Upper lobe of right lung (tissue), 1 donor: ENCODE results near the gene FARP1. TPM values are rescaled to one million over a fixed set of nuclear protein-coding genes. Genes with fewer than 3 reads are reported as not detected.

Source experiments
- ATAC-seq: fragments of 200-7000 bp; cut with Tn5 transposase; one replicate; pipeline ENCODE4 v1.9.1; 2020; ENCODE audit warnings: mild to moderate bottlenecking, moderate library complexity
- DNase-seq: peaks from one replicate; pipeline ENCODE4 v3.0.0-alpha.2; 2020
- H3K27ac ChIP-seq: fragments of 200-600 bp; one replicate; pipeline ENCODE4 v1.8.0; 2022
- H3K27me3 ChIP-seq: fragments of 200-600 bp; one replicate; pipeline ENCODE4 v1.8.0; 2022; ENCODE audit warnings: mild to moderate bottlenecking
- H3K36me3 ChIP-seq: fragments of 200-600 bp; one replicate; pipeline ENCODE4 v1.8.0; 2022
- H3K4me1 ChIP-seq: fragments of 200-600 bp; one replicate; pipeline ENCODE4 v1.8.0; 2022
- H3K4me3 ChIP-seq: fragments of 200-600 bp; one replicate; pipeline ENCODE4 v1.8.0; 2022; ENCODE audit warnings: mild to moderate bottlenecking
- H3K9me3 ChIP-seq: fragments of 200-600 bp; one replicate; pipeline ENCODE4 v1.8.0; 2022
- CTCF ChIP-seq: fragments of 200-600 bp; IDR thresholded peaks from one replicate; pipeline ENCODE4 v1.8.0; 2022; ENCODE audit warnings: antibody characterized with exemption
- intact Hi-C: fragments of 100-400 bp; cut with DNase I; formaldehyde crosslinking; loops from one replicate; pipeline ENCODE4 v1.11.0; 2022
- total RNA-seq: library from RNA; stranded (reverse); fragmentation: NEBNext Ultra II Directional; extraction: Animal tissue kit (Norgen Biotek cat#: 25700); gene quantifications from one replicate; pipeline ENCODE4 v1.2.1, GENCODE V29; 2021
- donor health status: DM: no; HTN: yes; CAD: no; lungs with severe emphysema.

The FARP1 gene
- total RNA-seq, 1 donor from 2014 or later, result 95.9 TPM

DNA sequence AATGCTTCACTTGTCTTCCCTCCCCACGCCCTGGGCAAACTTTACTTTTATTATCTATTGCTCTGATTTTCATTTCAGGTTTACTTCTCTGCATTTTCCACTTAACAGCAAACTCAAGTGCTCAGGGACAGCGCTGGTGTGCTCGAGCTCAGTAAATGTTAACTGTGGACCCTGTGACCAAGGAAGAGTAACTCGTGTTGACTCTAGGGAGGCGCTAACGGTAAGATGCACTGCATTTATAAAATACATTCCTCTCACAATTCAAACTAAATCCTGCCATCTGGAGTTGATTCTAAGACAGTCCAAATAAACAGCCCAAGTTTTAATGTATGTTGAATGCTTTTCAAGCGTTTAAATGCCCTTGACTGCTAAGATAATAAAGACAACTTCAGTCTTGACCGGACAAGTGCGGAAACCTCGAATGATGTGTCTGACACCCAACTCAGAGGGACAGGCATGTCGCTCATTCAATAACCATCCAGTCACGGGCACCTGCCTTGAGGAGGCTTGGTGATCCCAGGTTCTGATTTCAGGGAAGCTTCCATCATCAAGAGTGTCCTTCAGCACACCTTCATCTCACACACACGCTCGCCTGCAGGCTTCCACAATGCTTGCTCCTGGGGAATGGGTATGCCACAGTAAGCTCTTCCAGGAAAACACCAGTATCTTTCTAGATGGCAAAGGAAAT, 340.9 kb downstream of the FARP1 start:
- intact Hi-C loops, result no loop called here
- H3K36me3 ChIP-seq, result peaks cover 7% of the 10 kb centered on the region
- no peak for DNase-seq
- peaks cover 64% of the 10 kb centered on the region for H3K4me1 ChIP-seq
- no peaks in the 10 kb centered on the region for H3K27me3 ChIP-seq
- ATAC-seq, result no peak
- peak overlapping the region; percentile 77 for H3K27ac ChIP-seq
- no peaks in the 10 kb centered on the region for H3K9me3 ChIP-seq
- no peak for TF ChIP-seq CTCF
- no peak overlapping the region for H3K4me3 ChIP-seq

DNA sequence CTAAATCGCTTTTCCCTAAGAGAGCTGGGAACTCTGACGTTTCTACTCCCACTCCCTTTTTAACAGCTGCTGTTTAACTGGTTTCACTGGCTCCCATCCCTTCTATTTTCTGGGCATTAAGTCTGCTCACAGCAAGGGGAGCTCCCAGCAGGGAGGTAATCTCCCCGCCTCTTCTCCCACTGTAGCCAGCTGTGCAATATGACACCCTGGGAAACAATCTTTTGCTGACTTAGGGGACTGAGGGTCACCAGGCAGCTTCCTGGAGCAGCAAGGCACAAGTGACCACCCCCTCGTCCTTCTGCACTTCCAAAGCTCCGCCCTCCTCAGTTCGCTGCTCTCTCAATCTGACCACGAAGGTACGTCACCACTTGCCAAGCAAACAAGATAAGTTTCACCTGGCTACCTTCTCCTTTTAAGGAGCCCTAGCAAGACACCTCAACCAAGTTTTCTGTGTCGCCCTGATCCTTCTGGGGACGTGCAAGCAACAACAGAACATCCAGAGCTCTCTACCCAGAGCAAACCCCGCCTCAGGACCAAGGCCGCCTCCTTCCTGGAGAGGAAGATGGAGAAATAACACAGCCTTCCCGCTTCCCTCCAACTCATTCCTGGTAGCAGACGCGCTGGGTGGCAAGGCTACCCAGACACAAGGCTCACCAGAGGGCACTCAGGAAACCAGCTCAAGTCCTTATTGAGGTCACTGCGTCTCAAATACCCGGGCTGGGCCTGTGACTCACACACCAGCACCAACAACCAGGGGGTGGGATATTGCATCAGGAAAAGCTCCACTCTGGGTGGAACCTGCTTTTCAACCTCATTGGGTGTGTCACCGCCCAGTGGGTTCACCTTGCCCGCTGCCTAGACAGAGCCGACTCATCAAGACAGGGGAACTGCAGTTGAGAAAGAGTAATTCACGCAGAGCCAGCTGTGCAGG, 341.7 kb downstream of the FARP1 start:
- Histone ChIP-seq H3K9me3 (no peaks in the 10 kb centered on the region), H3K4me3 (peak overlapping the region; percentile 6), H3K27me3 (no peaks in the 10 kb centered on the region), H3K27ac (peak overlapping the region; percentile 77), H3K4me1 (peaks cover 63% of the 10 kb centered on the region), H3K36me3 (peaks cover 7% of the 10 kb centered on the region)
- peak; percentile 95 for ATAC-seq
- DNase-seq, result peak; percentile 87
- TF ChIP-seq CTCF, result no peak
- intact Hi-C loops, result no loop called here

- TF ChIP-seq CTCF, result no peak
- H3K27me3 ChIP-seq, result no peaks in the 10 kb centered on the region
- ATAC-seq, result no peak
- H3K4me3 ChIP-seq, result no peak overlapping the region
- intact Hi-C loops, result no loop called here
- peaks cover 58% of the 10 kb centered on the region for H3K4me1 ChIP-seq
- H3K27ac ChIP-seq, result peak overlapping the region; percentile 77
- no peaks in the 10 kb centered on the region for H3K9me3 ChIP-seq
- peaks cover 7% of the 10 kb centered on the region for H3K36me3 ChIP-seq
- no peak for DNase-seq
These were observed 342.7 kb downstream of the FARP1 start for GRCh38 chr13:98485561-98485960.

- no peak overlapping the region for H3K4me3 ChIP-seq
- no peaks in the 10 kb centered on the region for H3K9me3 ChIP-seq
- peaks cover 2% of the 10 kb centered on the region for H3K36me3 ChIP-seq
- no peak for TF ChIP-seq CTCF
- H3K27ac ChIP-seq, result no peak overlapping the region
- no peak for ATAC-seq
- no peak for DNase-seq
- peaks cover 54% of the 10 kb centered on the region for H3K4me1 ChIP-seq
- intact Hi-C loops, result no loop called here
- H3K27me3 ChIP-seq, result no peaks in the 10 kb centered on the region
These were observed 343.5 kb downstream of the FARP1 start for GRCh38 chr13:98486412-98486811.

DNA sequence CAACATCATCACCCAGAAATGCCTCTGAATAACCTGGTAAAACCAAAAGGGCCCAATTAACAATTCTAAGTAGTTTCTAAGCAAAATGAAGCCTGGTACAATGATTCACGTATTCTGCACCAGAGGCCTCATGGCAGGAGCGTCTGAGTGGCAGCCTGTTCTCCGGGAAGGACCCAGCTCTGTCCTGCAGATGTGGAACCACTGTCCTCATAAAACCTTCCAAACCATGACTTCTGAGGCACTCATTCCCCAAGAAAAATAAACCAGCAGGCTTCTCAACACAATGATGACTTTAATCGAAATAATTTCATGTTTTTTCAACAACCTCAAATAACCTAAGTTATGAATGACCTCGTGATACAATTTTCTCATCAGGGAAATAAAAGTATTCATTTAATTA, 344.1 kb downstream of the FARP1 start:
- no peaks in the 10 kb centered on the region for H3K9me3 ChIP-seq
- intact Hi-C loops, result no loop called here
- H3K4me1 ChIP-seq, result peaks cover 54% of the 10 kb centered on the region
- no peak for TF ChIP-seq CTCF
- H3K4me3 ChIP-seq, result no peak overlapping the region
- ATAC-seq (no peak), DNase-seq (no peak)
- no peaks in the 10 kb centered on the region for H3K27me3 ChIP-seq
- H3K36me3 ChIP-seq, result no peaks in the 10 kb centered on the region
- no peak overlapping the region for H3K27ac ChIP-seq
